ACC112 (cell line): ENCODE results near the gene MRPL55.

Source experiments
- H2AFZ ChIP-seq: fragments of 200-600 bp; sonication (generic); one replicate; pipeline ENCODE4 v1.6.0; 2017; ENCODE audit warnings: antibody characterized with exemption, low read length; ENCODE audit not compliant: unreplicated experiment
- H3K27ac ChIP-seq: fragments of 200-600 bp; sonication (generic); 2 replicates; pipeline ENCODE4 v1.5.1; 2014; ENCODE audit warnings: low read depth, mild to moderate bottlenecking, antibody characterized with exemption, low read length, moderate library complexity
- H3K27me3 ChIP-seq: fragments of 200-600 bp; sonication (generic); 2 replicates; pipeline ENCODE4 v1.6.1; 2014; ENCODE audit warnings: mild to moderate bottlenecking, antibody characterized with exemption, low read length, moderate library complexity, mixed read lengths; ENCODE audit not compliant: insufficient read depth
- H3K36me3 ChIP-seq: fragments of 200-600 bp; sonication (generic); 2 replicates; pipeline ENCODE4 v1.6.1; 2016; ENCODE audit warnings: mild to moderate bottlenecking, antibody characterized with exemption, low read length, moderate library complexity, mixed read lengths; ENCODE audit not compliant: insufficient read depth
- H3K4me1 ChIP-seq: fragments of 200-600 bp; sonication (generic); one replicate; pipeline ENCODE4 v1.6.1; 2016; ENCODE audit warnings: low read length, mixed read lengths; ENCODE audit not compliant: insufficient read depth, unreplicated experiment, control insufficient read depth
- H3K4me3 ChIP-seq: fragments of 200-600 bp; sonication (generic); 2 replicates; pipeline ENCODE4 v1.5.1; 2014; ENCODE audit warnings: mild to moderate bottlenecking, low read depth, low read length
- H3K79me2 ChIP-seq: fragments of 200-600 bp; sonication (generic); one replicate; pipeline ENCODE4 v1.6.0; 2016; ENCODE audit warnings: low read length; ENCODE audit not compliant: control insufficient read depth, unreplicated experiment, insufficient read depth

Gene MRPL55

GRCh38 chr1:228146417-228147150, 37.5 kb upstream of the MRPL55 start:
- Histone ChIP-seq H3K79me2 (peaks cover 75% of the 10 kb centered on the region), H2AFZ (no peak overlapping the region), H3K4me1 (peaks cover 52% of the 10 kb centered on the region), H3K27me3 (no peaks in the 10 kb centered on the region), H3K4me3 (no peak overlapping the region), H3K36me3 (no peaks in the 10 kb centered on the region), H3K27ac (no peak overlapping the region)

- H2AFZ ChIP-seq: no peak overlapping the region
- no peak overlapping the region for H3K4me3 ChIP-seq
- H3K79me2 ChIP-seq: peaks cover 83% of the 10 kb centered on the region
- H3K27ac ChIP-seq: no peak overlapping the region
- H3K4me1 ChIP-seq: peaks cover 46% of the 10 kb centered on the region
- no peaks in the 10 kb centered on the region for H3K36me3 ChIP-seq
- H3K27me3 ChIP-seq: no peaks in the 10 kb centered on the region
Observed at GRCh38 chr1:228145463-228146416, 36.6 kb upstream of the MRPL55 start.

GRCh38 chr1:228144993-228145343, 35.9 kb upstream of the MRPL55 start:
- Histone ChIP-seq H3K27ac (no peak overlapping the region), H3K4me1 (peaks cover 39% of the 10 kb centered on the region), H3K79me2 (peaks cover 88% of the 10 kb centered on the region), H2AFZ (no peak overlapping the region), H3K27me3 (no peaks in the 10 kb centered on the region), H3K4me3 (no peak overlapping the region), H3K36me3 (no peaks in the 10 kb centered on the region)

GRCh38 chr1:228144193-228144992, 35.3 kb upstream of the MRPL55 start:
- H3K4me3 ChIP-seq: no peak overlapping the region
- H3K4me1 ChIP-seq: peaks cover 33% of the 10 kb centered on the region
- H3K79me2 ChIP-seq: peaks cover 82% of the 10 kb centered on the region
- no peak overlapping the region for H3K27ac ChIP-seq
- H3K27me3 ChIP-seq: no peaks in the 10 kb centered on the region
- no peaks in the 10 kb centered on the region for H3K36me3 ChIP-seq
- H2AFZ ChIP-seq: no peak overlapping the region

GRCh38 chr1:228143480-228144192, 34.5 kb upstream of the MRPL55 start:
- Histone ChIP-seq H3K27me3 (no peaks in the 10 kb centered on the region), H3K27ac (no peak overlapping the region), H3K4me3 (no peak overlapping the region), H3K36me3 (no peaks in the 10 kb centered on the region), H3K4me1 (peaks cover 26% of the 10 kb centered on the region), H3K79me2 (peaks cover 75% of the 10 kb centered on the region), H2AFZ (no peak overlapping the region)

- peaks cover 19% of the 10 kb centered on the region for H3K4me1 ChIP-seq
- H3K27me3 ChIP-seq: 0 out of 2 replicates have a peak, but pooled peaks cover under 1% of the 10 kb centered on the region
- H3K79me2 ChIP-seq: peaks cover 74% of the 10 kb centered on the region
- no peak overlapping the region for H2AFZ ChIP-seq
- peak overlapping the region; percentile 86 for H3K4me3 ChIP-seq
- H3K36me3 ChIP-seq: no peaks in the 10 kb centered on the region
- H3K27ac ChIP-seq: no peak overlapping the region
Observed at GRCh38 chr1:228142701-228143136, 33.6 kb upstream of the MRPL55 start.

GRCh38 chr1:228142155-228142691, 33.1 kb upstream of the MRPL55 start:
- Histone ChIP-seq H3K27ac (peak overlapping the region; percentile 91), H3K36me3 (no peaks in the 10 kb centered on the region), H3K79me2 (peaks cover 69% of the 10 kb centered on the region), H3K4me1 (peaks cover 19% of the 10 kb centered on the region), H3K27me3 (peaks cover 4% of the 10 kb centered on the region; the same call in 1 of the 2 replicates), H3K4me3 (peak overlapping the region; percentile 86), H2AFZ (no peak overlapping the region)

- Histone ChIP-seq H3K4me1 (peaks cover 19% of the 10 kb centered on the region), H3K27me3 (peaks cover 12% of the 10 kb centered on the region), H3K4me3 (peak overlapping the region; percentile 86), H3K79me2 (peaks cover 61% of the 10 kb centered on the region), H3K36me3 (no peaks in the 10 kb centered on the region), H3K27ac (peak overlapping the region; percentile 91), H2AFZ (no peak overlapping the region)
Observed at GRCh38 chr1:228141226-228142044, 32.3 kb upstream of the MRPL55 start.

- Histone ChIP-seq H3K4me1 (peaks cover 19% of the 10 kb centered on the region), H3K27me3 (peaks cover 19% of the 10 kb centered on the region), H3K36me3 (no peaks in the 10 kb centered on the region), H3K27ac (peak overlapping the region; percentile 91), H2AFZ (no peak overlapping the region), H3K79me2 (peaks cover 55% of the 10 kb centered on the region), H3K4me3 (peak overlapping the region; percentile 86)
Observed at GRCh38 chr1:228140724-228141225, 31.7 kb upstream of the MRPL55 start.
